UCSD-AML1 (cell line): ENCODE results near the gene SNTG2.

Experiments used
- DNase-seq: peaks from one replicate; lab custom pipeline; 2025; ENCODE audit not compliant: unreplicated experiment; lab: John Stamatoyannopoulos, UW

Gene SNTG2

DNA sequence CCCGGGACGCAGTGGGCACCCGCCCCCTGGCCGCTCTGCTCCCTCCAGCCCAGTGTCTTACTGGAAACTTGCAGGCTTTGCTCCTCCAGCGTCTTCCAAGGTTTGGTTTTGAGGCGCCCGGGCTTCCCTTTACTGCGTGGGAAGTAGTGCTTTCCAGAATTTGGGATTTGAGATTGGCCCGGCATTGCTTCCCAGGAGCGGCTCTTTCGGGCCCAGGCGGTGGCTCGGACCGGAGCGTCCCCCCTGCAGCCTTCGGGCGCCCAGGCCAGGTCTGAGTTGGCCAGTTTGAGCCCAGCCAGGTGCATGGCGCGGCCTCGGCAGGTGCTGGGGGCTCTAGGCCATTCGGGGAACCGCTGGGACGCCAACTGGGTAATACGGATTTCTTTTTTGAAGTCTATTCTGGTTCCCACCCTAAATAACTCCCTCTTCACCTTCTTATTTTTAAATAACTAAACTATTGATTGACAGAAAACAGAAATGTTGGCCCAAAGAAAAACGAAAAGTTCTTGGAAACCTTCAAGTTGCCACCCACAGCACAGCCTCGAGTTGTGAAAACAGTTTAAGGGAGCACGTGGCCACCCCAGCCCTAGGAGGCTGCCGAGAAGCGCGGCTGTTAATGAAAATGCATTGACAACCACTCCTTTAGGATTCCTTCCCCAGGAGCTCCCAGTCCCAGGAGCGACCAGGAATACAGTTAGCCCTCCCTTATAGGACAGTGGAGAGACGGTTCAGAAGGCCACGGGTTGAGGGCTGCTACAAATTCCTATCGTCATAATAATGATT lies 766 bp downstream of the SNTG2 start:
- no peak for DNase-seq

DNA sequence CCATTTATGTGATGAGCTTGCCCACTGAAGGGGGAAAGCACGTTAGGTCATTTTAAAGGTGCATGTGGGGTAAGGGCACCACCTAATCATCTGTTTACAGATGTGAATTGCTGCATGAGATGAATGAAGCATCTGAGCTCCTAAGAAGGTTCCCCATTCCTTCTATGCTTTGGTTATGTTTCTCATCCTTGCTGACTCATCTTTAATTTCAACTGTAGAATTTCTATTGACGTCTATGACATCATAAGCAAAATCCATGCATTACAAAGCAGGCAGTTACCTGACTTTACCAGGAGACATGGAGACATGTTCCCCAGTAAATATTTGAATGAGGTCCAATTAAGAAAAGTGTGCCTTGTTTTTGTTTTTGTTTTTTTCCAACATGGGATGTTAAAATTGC lies 2.8 kb downstream of the SNTG2 start:
- DNase-seq: no peak

DNA sequence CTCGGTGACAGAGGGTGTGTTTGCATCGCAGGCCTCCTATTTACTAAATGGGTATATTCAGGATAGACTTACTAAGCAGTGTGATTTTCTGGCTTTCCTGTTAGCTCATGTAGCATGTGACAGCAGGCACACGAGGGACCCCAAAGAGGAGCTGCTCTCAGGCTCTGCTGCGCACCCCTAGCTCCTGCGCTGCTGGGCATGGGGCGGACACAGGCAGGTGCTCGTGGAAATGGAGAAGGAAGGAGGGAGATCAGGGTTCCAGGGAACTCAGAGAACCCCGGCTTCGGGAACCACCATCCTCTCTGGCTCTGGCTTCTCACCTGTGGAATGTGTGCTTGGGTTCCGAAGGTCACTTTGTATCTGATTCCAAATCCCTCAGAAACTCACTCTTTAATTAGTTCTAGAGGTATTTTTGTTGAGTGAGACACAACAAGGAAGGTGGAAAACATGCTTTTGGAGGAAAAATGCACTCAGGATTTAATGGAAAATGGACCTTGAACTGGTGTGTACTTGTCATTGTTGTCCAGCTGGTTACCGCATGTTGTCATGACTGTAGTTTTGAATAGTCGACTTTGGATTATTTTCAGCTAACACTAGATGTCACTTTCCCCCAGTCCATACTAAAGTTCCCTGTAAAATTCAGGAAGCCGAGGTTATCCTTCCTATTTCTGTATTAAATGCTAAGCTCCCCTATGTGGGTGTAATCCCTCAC lies 3.5 kb downstream of the SNTG2 start:
- no peak for DNase-seq

DNA sequence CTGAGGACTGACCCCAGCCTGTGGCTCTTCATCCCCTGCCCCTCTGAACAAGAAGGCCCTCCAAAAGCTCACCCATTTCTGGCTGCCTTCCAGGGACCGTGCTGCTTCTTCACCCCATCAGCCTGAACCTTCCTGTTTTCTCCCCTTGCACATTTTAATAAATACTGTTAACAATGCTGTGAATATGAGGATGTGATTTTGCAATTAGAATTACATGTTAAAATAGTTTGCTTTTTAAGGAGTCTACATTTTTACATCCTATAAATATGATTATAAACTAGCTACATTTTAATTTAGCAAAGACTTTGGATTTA lies 4.0 kb downstream of the SNTG2 start:
- DNase-seq: no peak

DNA sequence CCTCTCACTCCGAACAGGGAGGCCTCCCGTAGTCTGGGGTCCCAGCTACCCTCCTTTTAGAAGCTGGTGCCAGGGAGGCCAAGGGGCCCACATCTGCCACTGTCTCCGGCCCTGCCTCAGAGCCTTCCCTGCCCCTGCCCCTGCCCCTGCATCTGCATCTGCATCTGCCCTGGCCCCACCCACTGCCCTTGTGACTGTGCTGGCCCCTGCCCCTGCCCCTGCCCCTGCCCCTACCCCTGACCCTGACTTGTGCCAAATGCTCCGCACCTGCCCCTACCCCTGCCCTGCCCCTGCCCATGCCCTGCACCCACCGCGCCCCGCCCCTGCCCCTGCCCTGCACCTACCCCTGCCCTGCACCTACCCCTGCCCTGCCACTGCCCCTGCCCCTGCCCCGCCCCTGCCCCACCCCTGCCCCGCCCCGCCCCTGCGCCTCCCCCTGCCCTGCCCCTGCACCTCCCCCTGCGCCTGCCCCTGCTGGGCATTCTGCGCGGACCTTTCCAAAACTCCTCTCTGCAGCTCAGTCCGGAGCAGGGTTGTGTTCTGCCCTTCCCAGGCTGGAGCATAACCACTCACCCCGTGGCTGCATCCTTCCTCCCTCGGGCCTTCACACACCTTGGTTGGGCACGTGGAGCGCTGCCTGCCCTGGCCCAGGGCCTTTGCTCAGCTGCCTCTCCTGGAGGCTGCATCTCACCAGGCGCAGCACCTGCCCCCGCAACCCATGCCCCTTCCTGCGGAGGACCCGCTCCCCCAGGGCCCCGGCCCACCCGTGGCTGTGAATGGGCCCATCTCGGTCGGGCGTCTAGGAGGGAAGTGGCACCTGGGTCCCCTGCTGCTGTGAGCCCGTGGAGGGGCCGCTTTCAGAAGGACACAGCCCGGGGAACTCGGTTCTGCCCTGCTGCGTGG lies 5.4 kb downstream of the SNTG2 start:
- DNase-seq: no peak

DNA sequence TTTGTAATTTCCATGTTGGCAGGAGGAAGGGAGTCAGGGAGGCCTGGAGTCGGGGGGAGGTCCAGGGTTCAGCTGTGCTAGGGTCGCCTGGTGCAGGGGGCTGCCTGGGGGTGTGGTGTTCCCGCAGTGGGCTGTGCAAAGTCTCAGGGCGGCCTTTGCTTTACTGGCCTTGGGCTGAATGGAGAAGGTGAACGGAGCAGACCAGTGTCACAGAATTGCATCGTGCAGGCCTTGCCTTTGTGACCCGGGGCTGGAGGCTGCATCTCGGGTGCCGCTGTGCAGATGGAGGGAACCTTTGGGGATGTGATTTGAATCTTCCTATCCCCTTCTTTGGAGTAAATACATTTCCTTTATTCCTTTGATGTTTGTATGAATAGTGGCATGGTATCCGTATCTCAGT lies 8.8 kb downstream of the SNTG2 start:
- no peak for DNase-seq

DNA sequence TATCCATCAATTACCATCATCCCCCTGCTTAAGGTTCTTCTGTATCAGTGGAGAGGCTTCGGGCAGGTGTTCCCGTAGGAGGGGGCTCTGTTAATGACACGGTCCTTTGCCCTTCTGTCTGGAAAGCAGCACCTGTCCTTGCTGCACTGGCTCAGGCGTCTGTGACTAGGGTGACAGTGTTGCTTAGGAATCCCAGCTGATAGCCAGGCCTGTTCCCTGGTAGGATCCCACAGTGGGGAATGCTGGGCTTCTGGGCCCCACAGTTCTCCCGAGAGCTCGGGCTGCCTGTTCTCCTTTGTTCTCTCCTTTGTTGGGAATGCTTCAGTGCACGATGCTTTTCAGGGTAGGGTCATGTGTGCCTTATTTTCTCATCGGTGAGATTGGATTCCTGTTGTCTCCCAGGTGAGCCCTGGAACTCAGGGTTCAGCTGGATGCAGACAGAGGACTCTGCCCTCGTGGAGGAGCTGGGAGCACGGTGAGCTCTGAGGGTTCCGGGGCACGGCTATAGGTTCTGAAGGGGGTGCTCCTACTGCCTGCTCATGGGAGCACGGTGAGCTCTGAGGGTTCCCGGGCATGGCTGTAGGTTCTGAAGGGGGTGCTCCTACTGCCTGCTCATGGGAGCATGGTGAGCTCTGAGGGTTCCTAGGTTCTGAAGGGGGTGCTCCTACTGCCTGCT lies 9.6 kb downstream of the SNTG2 start:
- DNase-seq: no peak

DNA sequence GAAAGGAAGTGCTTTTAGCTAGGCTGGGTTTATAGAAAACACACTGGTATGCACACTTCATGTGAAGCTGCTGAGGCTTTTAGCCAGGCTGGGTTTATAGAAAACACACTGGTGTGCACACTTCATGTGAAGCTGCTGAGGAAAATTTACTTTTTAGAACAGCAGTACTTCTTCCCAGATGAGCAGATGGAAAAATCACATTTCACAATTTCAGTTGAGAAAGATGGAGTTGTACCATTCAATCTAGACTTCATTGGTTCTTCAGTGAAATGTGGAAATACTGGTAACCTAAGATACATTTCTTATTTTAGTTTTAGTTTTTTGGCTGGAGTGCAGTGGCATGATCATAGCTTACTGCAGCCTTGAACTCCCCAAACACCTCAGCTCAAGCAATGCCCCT lies 11.1 kb downstream of the SNTG2 start:
- no peak for DNase-seq

DNA sequence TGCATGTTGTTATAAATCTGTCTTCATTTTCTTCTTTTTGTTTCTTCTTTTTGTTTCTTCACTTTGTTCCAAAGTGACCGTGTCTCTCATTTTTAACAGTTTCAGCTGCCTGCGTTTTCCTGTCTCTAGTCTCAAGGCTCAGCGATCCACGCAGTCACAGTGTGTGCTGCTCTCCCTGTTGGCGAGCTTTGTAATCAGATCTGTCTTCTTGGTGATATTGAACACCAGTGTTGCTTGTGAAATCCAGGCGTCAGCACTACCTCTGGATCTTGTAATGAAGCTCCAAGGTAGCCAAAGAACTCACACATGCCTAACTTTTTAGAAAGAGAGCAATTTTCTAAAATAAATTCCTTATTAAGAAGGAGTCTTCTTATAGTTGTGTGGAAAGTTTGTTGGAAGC lies 13.2 kb downstream of the SNTG2 start:
- DNase-seq: no peak

DNA sequence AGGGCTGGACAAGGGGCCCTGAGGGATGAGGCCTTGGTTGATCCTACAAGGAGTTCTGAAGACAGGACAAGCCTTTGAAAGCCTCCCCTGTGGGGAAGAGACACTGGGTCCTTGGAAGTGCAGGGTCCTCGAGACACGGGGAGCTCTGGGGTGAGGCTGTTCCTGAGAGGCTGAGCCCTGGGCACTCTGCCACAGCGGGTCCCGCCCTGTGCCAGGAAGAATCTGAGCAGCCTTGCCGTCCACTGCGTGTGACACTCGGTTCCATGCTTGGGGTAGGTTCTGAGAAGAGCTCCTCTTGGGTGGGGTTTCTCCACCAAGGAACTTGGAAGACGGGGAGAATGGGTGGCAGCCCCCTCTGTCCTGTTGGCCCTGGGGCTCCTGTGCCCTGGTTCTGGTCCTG lies 13.9 kb downstream of the SNTG2 start:
- no peak for DNase-seq

DNA sequence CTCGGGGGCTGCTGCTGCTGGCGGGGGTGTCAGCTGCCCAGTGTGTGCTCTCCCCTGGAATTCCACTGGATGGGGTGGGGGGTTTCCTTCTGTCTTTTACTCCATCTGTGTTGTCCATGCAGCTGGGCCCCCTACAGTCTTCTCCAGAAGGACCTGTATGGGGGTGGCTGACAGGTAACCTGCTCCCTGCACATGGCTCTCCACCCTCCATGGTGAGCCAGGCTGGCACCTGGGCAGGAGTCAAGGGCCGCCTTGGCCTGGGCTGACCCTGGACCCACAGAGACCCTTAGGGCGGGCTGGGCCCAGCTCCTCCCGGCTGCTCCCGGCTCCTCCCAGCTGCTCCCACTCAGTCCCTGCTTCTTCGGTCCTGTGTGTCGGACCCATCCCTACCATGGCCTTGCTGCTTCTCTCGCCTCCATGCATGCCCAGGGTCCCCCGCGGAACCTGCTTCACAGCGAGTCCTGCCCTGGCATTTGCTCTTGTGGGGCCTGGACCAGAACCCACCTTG lies 15.0 kb downstream of the SNTG2 start:
- DNase-seq: no peak

DNA sequence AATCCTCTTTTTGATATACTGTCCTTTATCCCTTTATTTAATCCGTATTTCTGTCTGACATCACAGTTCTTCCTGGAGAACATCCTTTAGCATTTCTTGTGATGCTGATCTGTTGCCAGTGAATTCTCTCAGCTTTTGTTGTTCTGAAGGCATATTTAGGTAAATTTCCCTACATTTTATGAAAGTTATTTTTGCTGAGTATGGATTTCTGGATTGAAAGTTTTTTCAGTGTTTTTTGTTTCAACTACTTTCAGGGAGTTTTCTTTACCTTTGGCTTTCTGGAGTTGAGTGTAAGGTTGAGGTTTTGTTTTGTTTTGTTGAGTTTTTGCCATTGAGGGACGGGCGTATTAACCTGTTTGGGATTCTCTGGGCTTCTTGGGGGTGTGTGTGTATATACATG lies 22.5 kb downstream of the SNTG2 start:
- no peak for DNase-seq

DNA sequence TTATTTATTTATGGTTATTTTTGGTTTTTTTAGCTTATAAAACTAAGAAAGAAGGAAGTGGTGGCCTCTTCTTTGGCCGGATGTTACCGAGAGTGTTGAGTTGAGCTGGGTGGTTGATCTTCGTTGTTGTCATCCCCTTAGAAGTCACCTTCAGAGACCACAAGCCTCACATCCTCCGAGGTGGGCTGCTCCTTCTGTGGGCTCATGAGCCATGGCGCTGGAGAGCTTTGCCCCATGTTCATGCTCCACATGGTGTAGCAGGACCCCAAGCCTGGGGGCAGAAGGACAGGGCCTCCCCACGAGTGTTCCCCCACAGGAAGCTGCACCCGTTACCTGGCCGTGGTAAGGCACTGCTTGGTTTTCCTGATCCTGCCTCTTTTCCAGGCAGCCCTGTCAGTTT lies 23.4 kb downstream of the SNTG2 start:
- DNase-seq: no peak

DNA sequence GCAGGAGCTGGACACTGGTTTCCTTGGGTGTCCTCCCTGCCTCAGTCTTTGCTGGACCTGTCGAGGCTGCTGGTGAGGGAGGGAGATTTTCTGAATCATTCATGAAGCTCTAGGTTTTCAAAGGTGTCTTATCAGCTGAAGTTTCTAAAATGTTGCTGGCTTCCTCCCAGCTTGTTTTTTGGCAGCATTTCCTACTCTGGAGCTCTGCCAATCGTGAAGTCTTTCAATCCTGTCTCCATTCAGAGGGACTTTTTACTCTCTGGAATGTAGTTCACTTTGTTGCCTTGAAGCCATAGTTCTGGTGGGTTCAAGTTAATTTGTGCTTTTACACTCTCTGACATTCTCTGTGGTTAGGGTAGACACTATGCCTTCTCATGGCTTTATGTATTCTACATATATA lies 23.9 kb downstream of the SNTG2 start:
- DNase-seq: no peak

DNA sequence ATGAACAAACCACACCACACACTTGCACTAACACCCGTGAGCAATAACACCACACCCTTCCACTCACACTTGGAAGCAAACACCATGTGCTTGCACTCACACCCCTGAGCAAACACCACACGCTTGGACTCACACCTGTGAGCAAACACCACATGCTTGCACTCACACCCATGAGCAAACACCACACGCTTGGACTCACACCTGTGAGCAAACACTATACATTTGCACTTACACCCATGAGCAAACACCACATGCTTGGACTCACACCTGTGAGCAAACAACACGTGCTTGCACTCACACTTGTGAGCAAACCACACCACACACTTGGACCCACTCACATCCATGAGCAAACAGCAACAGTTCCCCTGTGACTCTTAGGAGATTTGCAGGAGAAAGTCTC lies 24.4 kb downstream of the SNTG2 start:
- DNase-seq: no peak

DNA sequence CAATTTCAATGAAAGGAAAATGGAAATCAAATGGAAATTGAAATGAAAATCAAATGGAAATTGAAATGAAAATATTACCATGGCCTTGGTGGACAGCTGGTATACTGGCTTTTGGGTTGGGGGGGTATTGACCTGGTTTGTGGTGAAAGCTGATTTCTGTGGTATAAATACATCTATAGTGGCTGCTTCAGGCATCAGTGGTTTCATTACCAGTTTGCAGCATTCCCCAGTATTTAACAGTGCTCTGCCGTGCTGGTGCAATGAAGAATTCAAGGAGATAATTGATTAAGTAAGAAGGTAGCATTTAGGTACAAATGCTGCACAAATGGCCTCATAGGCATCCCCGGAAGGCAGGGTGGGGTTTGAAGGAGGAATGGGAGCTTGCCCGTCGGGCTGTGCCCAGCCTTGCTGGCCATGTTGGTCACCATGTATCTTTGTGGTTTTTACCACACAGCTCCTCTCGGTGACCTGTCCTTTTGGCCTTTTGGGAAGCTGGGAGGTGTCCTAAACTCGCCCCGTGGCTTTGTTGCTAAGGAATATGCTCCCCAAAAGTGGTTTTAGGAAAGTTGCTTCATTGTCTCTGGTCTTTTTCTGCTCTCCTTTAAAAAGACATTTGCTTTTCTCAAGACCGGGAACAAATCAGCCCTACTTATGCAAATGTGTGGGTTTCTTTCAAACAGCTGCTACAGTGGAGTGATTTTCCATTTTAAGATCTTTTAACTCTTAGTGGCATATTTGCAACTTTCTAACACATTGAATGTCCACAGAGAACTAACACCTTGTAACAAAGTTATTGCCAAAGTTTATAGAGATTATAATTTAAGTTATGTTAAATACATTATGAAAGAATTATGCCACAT lies 28.6 kb downstream of the SNTG2 start:
- DNase-seq: no peak

DNA sequence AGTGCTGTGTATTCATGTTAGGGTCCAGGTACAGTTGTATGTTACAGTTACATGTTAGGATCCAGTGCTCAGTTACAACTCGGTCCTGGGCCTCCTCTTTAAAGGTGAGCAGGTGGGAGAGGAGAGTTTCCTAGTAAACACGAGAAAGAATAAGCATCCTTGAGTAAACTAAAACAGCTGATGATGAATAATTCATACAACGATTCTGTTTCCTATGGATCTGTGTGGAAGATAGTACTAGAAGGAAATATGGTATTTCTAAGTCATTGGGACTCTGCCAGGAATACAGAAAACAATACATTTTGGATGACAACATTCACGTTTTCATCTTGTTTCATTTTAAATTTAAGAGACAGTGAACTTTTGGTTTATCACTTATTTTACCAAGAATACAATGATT lies 29.5 kb downstream of the SNTG2 start:
- no peak for DNase-seq

DNA sequence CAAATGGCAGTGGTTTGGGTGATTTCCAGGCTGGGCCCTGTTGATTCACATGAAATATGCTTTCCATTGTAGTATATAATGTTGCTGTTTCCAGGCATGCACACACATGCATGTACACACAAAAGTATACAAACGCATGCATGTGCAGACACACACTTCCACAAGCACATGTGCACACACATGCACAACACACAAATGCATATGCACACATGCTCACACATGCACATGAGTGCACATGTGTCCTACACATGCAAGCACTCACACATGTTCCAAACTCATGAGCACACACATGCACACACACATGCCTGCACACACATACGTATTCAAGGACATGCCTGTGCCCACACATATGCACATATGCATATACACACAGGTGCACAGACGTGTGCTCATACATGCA lies 30.6 kb downstream of the SNTG2 start:
- DNase-seq: no peak

DNA sequence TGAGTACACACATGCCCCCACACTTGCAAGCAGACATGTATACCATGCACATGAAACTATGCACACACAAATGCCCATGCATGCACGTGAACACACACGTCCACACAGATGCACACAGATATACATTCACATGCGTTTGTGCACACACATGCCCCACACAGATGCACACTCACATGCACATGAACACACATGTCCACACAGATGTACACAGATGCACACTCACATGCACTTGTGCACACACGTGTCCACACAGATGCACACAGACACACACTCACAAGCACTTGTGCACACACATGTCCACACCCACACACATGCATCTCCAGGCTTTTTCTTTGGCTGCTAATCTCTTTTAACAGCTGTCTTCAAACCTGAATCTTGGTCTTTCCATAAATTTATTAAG lies 31.1 kb downstream of the SNTG2 start:
- no peak for DNase-seq

DNA sequence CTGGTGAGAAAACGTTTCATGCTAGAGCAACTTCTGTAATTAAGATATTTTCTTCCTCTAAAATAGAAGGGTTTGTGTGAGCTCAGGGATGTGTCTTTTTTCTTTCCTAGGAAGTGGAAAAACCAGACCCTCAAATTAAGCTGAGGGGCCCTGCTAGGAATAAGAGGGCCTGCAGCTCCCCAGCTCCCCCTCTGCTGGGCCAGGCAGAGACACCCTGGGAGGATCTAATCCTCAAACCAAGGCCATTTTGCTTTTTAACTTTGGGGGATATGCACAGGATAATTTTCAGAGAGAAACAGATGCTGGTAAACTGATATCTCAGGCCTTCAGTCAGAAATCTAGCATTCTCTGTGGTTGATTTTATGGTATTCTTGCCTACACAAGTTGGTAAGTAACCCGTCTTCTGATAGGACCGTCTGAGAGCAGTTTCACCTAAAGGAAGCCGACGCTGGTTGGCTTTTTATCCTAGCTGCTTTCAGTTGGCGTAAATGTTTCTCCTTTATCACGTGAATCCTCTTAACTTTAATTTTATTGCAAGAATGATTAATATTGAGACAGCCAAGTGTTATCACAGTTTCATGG lies 34.8 kb downstream of the SNTG2 start:
- no peak for DNase-seq
